HG03439 (cell line): ENCODE results near the gene GLIS1.

Experiments used
- ATAC-seq: cut with Tn5 transposase; IDR thresholded peaks from one replicate; pipeline ENCODE4 v1.9.1; 2021; ENCODE audit warnings: mild to moderate bottlenecking, moderate library complexity; ENCODE audit not compliant: unreplicated experiment

Gene GLIS1

DNA sequence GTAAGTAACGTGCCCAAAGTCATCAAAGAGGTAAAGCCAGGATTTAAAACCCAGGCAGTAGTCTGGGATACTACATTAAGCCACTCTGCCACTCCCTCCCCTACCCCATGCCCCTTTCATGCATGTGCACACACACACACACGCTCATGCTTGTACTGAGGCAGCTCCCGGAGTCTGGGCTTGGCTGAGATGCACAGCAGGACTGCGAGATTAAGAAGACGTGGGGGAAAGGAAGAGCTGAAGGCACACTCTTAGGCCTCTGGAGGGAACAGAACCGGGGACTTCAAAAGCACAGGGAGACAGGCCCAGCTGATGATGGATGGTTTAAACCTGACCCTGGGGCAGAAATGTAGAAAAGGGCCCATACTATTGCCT lies 98.3 kb downstream of the GLIS1 start:
- no peak for ATAC-seq

- ATAC-seq: no peak
Observed at GRCh38 chr1:53639996-53640700, 98.8 kb downstream of the GLIS1 start.

DNA sequence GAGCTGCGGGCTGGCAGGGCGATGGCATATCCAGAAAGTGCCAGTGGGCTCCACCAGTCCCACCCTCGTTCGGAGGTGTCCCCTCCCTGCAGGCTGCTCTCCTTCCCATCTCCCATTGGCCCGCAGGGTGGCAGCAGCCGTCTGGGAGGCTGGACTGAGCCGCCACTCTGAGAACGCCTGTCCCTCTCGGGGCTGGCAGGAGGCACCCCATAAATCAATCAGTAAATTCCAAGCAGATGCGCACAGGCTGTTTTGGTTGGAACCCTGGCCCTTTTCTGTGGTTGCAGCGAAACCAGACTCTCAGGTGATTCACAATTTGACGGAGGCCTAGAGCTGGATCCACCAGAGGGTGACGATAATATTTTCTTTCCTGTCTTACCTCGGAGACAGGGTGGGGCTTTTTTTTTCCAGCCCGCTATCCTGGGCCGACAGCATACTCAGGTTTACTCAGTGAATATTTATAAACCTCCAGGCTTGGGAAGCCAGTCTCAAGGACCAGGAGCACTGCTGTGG lies 99.7 kb downstream of the GLIS1 start:
- ATAC-seq: no peak

GRCh38 chr1:53638360-53639035 lies 100.5 kb downstream of the GLIS1 start:
- ATAC-seq: no peak

DNA sequence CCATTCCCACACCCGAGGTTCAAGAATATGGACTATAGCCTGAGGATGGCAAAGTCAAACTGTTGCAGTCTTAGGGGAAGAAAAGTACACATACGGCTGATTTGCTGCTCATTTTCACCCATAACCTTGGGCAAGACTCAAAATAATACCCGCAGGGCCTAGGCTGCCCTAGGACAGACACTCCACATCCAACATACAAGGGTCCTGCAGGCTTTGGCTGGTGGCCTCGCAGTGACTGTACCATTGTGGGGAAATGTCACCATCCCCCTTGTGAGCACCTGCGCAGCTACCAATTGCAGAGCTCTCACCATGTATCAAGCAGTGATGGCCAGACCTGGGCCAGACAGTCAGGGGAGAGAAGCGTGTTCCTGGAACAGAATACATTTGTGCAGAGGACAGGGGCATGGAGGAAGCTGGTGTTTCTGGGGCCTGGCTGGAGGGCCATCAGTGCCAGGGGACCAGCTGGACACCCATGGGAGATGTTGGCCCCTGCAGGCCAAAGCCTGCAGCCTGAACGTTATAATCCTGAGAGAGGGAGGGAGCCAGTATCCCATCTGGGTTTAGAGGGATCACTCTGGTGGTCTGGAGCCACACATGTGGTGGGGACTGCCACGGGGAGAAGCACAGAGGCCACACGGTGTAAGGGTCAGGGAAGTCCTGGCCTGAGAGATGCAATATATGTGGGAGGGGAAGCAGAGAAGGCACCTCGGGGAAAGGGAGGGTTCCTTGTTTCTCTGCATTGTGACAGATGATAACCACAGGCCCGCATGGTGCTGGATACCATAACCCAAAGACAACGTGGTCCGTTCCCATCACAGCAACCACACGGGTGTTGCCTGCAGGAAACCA lies 101.2 kb downstream of the GLIS1 start:
- no peak for ATAC-seq

- no peak for ATAC-seq
Observed at GRCh38 chr1:53636621-53637171, 102.3 kb downstream of the GLIS1 start.

- no peak for ATAC-seq
Observed at GRCh38 chr1:53634571-53634979, 104.4 kb downstream of the GLIS1 start.

- no peak for ATAC-seq
Observed at GRCh38 chr1:53633073-53633704, 105.8 kb downstream of the GLIS1 start.

- ATAC-seq: no peak
Observed at GRCh38 chr1:53631622-53632310, 107.2 kb downstream of the GLIS1 start.

DNA sequence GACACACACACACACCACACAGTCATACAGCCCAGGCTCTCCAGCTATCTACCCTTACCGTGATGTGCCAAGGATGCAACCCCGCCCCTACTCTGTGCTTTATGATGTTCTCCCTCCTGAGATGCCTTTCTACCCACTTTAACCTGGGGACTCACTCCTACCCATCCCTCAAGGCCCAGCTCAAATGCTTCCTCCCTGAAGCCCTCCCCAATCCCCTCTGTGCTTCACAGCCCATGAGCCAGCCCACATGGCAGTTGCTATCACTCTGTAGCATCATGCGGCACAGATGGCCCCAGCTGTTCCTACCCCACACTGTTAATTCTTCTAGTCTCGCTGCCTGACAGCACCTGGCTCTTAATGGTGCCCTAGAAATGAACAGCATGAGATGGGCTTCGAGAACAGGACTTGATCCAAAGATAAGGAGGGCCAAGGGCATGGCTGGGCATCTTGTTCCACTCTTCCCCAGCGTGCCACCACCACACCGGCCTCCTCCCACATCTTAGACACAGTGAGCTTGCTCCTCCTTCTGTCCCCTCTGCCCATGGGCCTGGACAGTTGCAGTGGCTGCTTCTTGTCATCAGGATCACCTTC lies 109.8 kb downstream of the GLIS1 start:
- no peak for ATAC-seq

GRCh38 chr1:53628286-53628955 lies 110.5 kb downstream of the GLIS1 start:
- no peak for ATAC-seq

GRCh38 chr1:53627666-53628065 lies 111.3 kb downstream of the GLIS1 start:
- no peak for ATAC-seq

DNA sequence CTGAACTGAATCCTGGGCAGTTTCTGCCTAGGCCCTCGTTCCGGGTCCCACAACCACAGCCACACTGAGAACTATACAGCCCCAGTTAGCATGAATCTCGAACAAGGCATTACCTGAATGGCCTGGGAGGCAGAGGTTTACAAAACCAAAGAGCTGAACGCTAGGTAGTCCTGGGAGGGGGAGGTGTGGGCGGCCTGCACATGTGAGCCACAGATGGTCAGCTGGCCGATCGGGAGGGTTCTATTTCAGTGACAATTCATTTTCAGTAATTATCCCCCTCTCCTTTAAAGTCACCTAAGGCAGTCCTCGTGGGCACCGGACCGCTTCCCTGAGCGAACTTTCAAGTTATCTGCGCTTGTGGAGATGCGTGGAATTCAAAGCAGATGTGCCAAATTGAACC lies 111.9 kb downstream of the GLIS1 start:
- ATAC-seq: no peak

DNA sequence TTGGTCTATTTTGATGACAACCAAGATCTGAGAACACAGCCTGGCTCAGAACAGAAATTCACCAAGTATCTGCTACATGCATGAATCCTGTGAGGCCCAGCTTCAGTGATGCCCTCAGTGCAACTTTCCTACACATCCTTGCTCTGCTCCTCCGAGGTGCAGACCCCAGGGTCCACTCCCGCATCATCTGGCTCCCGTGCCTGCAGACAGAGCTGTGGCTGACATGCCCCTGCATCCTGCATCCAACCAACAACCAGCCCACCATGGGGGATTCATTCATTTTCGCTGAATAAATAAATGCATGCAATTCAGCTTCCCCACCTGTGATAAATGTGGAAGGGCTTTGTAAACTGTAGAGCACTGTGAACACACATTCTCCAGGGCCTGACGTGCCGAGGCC lies 112.3 kb downstream of the GLIS1 start:
- ATAC-seq: no peak

GRCh38 chr1:53625766-53626520 lies 113.0 kb downstream of the GLIS1 start:
- no peak for ATAC-seq

- no peak for ATAC-seq
Observed at GRCh38 chr1:53625049-53625448, 113.9 kb downstream of the GLIS1 start.

GRCh38 chr1:53622531-53622930 lies 116.4 kb downstream of the GLIS1 start:
- no peak for ATAC-seq

- no peak for ATAC-seq
Observed at GRCh38 chr1:53621144-53621543, 117.8 kb downstream of the GLIS1 start.
